SH-SY5Y (cell line): ENCODE data around the gene EMD.

ENCODE experiments used
- GATA2 ChIP-seq: IDR thresholded peaks from 2 replicates; pipeline ENCODE4 v1.6.1; 2011; ENCODE audit warnings: mild to moderate bottlenecking, low read depth, low read length
- GATA3 ChIP-seq: IDR thresholded peaks from 2 replicates; pipeline ENCODE4 v1.6.1; 2011; ENCODE audit warnings: low read depth, mild to moderate bottlenecking, low read length, moderate library complexity

EMD gene

DNA sequence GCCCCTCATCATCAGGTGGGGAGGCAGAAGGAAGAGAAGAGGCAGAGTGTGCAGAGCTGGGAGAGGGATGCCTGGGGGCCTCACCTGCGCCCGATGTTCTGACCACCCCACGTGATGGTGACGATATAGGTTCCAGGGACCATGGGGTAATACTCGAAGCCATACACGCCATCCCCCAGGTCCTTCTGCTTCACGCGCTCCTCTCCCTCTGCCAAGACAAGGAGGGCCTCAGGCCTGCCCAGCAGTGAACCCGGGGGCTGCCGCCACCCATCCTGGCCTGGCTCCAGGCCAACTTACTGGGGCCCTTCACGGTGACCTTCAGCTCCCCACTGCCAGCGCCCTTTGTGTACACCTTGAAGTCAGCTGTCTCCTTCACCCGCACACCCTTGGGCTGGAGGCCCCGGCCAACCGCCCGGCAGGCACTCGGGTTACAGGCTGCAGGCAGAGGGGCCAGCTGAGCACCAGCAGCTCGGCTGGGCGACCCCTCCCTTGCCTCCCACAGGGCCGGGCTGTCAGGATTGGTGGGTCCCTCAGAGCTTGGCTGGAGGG lies 14.0 kb upstream of the EMD start:
- no peak for TF ChIP-seq GATA2
- TF ChIP-seq GATA3: no peak

DNA sequence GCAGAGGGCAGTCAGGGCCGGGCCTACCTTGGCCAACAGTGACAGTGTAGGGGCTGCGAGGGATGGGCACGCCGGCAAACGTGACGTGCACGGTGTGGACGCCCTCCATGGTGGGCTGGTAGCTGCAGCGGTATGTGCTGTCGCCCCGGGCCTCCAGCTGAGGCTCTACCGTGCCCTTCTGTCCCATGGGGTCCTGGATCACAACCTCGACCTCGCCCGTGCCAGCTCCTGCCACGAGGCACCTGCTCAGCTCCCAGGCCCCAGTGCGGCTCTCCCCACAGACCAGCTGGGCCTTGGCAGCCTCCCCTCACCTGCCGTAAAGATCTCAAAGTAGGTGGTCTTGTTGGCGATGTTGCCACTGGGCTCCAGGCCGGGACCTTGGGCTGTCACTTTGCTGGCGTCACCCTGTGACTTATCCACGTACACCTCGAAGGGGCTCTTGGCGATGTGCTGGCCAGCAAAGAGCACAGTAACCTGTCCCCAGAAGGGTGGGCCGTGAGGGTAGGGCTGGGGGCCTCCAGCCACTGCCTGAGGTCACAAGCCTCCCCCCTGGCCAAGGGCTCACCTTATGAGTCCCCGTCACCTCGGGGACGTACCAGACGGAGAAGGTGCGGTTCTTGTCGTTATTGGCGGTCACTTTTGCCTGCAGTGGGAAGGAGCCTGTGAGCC lies 13.0 kb upstream of the EMD start:
- no peak for TF ChIP-seq GATA2
- no peak for TF ChIP-seq GATA3

DNA sequence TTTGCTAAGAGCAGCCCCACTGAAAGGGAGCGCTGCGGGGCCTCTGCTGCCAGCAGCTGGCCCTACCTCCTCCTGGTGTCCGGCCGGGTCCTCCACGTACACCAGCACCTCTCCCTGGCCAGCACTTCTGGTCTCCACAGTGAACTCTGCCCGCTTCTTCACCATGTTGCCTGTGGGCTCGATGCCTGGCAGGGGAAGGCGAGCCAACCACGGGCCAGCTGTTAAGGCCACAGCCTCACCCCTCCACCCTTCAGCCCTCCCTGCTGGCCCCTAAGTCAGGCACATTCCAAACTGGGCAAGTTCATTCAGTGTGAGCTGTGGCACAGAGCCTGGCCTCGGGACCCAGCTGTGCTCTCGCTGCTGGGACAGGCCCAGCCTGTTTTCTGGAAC lies 12.4 kb upstream of the EMD start:
- no peak for TF ChIP-seq GATA3
- no peak for TF ChIP-seq GATA2

DNA sequence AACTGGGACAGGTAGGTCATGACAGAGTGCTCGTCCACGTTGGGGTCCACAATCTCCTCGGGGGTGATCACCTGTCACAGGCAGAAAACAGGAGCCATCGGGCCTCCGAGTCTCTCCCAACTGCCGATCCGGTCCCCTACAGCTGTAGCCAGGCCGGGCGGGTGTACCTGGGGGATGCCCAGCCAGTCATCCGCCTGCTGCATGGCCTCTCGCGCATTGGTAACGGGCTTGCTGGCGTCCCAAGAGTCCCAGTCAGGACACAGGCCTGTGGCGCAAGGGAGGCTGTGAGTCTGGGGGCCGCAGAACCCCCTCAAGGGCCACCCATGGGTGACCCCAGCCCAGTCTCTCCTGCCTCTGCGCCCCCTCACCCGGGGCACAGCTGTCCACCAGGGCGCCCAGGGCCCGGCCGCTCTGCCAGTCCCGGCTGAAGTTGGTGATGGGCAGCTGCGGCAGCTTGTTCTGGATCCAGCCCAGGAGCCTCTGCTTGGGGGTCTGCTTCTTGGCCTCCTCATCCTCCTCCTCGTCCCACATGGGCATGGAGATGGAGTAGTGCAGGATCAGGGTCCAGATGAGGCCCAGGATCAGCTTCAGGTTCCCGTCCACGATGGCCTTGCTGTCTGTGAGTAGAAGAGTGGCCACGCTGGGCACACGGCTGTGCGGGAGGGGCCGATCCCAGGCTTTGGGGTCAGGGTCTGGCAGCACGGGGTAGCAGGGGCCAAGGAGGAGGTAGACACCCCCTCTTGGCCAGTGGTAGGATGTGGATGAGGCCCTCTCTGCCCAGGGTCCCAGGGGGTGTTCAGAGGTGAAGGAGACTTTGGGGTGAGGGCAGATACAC lies 11.4 kb upstream of the EMD start:
- TF ChIP-seq GATA3 (no peak), GATA2 (no peak)

DNA sequence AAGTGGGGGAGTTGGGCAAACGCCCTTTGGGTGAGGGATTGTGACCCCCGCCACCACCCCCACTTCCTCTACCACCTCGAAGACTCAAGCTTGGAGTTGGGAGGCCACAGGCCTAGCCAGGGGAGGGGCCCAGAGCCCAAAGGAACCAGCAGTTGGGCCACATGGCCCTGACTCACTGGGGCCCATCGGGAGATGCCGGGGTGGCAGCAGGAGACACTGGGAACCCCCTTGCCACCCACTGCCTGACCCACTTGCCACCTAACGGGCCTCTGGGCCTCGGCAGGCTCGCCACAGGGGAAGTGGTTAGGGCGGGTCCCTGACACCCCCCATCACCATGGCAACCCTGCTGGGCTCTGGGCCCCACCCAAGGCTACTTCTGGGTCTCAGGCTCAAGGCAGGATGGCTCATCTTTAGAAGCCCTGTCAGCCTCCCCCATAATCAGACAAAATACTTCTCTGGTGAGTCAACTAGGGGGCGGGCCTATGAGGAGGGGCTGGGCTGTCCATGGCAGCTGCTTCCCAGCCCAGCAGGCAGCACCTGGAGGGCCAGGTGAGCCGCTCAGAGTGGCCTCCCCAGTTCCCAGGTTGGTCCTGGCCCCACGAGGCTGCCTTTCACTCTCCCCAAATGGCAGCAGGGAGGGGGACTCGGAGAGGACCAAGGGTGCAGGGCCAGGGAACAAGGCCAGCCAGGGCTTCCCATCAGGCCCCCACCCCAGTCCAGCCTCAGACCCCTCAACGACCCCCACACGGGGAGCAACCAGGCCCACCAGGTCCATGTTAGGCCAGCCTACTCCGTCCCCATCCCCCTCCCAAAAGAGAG lies 10.3 kb upstream of the EMD start:
- TF ChIP-seq GATA2 (no peak), GATA3 (no peak)

DNA sequence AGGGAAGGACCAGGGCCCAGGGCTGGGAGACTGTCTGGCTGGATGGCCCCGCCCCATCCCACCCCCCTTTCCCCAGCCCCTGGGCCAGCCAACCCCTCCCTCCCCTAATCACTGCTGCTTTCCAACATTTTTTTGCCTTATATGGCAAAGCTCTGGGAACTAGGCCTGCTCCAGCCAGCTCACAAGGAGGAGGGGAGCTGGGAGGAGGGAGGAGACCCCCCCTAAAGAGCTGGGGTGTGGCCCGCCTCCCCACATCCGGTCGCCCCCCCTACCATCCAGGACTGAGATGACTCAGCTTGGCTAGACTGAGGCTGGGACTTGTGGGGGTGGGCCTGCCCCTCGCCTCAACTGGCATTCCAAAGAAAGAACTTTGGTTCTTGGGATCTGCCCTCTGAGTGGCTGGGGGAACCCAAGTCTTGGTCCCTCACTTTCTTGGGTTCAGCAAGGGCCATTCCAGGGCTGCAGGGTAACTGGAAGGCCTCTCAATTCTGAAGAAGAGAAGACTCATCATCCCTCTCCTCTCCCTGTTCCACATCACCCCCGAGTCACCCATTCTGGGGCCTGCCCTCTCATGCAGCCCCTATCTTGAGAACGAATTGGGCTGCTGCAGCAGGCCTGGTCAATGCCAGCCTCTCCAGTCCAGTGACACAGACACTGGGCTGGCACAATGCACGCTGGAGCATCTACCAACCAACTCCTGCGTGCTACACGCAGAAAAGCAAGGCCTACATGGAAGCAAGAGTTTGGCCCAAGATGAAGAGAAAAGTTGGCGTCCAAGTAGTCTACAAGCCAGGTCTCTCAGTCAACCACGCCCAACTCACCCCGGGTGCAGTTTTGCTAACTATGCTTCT lies 9.4 kb upstream of the EMD start:
- TF ChIP-seq GATA2: no peak
- TF ChIP-seq GATA3: no peak

DNA sequence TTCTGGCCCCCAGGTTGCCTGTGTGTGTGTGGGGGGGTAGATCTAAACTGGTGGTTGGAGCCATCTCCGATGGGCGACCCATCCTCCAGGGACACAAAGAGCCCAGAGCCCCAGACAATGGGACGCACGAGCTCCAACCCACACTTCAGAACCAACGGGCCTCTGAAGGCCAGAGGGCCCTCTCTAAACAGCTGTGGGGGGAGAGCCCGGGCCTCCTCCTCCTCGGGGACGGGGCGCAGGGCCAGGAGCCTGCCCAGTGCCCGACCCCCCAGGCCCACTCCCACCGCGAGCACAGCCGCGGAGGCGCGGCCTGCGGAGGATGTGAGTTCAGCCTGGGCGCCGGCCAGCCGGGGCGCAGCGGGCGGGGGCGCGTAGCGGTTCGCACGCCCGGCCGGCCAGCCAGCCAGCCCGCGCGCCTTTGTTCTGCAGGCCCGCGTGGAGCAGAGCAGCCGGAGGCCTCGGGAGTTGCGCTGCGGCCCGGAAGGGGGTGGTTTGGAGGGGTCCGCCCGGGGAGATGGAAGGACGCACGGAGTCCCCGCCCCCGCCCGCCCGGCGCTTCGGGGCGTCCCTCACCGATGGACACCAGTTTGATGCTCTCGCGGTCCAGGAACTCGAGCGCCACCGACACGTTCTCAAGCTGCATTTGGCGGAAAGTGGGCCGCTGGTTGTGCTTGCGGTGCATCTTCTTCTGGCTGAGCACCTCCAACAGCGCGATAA lies 8.6 kb upstream of the EMD start:
- TF ChIP-seq GATA2: no peak
- TF ChIP-seq GATA3: no peak

DNA sequence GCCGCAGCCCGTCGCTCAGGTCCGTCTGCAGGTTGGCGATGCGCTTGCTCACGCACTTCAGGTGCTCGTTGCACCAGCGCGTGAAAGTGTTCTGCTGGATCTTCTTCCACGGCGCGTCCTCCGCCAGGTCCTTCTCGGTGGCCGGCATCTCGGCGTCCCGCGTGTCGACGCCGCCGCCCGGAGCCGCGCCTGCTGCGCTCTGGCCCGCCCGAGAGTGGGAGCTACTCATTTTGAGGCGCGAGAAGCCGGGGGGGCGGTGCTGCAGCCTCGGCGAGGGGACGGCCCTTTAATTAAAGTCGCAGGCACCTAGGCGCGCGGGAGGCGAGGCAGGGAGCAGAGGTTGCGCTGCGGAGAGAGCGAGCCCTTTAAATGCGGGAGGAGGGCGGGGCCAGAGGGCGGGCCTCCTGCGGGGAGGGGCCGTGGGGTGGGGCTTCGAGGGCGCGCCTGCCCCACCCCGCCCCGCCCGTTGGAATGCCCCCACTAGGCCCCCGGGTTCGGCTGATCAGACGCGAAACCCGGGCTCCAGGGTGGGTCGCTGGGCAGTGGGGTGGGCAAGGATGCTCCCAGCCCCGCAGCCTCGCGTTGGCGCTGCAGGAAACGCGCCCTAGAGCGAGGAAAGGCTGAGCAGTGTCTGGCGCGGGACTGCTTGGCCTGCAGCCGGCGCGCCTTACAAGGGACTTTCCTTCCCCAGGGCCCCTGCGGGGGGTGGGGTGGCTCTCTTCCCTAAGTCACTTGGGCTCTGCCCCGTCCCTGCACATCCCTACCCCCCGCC lies 7.9 kb upstream of the EMD start:
- TF ChIP-seq GATA2 (no peak), GATA3 (no peak)

DNA sequence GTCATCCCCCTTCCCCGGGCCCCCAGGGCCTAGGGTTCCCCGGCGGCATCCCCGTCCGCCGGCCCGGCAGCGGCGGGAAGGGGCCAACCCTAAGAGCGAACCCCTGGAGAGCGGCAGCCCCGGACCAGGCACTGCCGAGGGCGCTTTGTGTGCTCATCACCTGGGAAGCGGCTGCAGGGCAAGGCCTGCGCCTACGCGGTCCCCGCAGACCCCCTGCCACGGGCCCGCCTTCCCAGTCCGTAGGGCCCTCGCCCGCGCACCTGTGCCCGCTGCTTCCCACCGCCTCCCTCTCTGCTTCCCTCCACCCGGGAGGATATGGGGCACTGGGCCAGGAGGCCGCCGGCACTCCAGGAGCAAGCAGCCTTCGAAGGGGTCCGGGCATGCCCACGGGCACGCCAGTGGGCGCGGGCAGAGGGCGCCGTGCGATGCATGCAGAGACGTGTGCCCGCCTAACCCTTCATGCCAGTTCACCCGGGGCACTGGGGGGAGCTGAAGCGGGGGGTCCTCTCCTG lies 7.2 kb upstream of the EMD start:
- TF ChIP-seq GATA2 (no peak), GATA3 (no peak)

DNA sequence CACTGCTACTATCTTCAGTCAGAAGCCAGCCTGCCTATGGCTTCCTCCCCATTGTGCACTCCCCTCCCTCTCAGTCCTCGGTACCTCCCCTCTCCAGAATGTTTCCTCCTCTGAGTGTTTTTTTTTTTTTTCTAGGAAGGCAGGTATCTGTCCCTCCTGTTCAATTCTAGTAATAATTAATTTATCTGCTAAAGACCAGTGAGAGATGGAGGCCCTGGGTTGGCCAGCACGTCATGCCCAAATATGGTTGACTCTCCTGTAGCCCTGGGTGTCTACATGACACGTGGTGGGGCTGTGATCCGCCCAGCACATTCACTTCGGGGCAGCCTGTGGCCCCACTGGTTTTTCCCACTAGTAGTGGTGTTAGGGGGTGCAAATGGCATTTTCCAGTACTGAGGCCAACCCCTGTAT lies 6.5 kb upstream of the EMD start:
- TF ChIP-seq GATA2 (no peak), GATA3 (no peak)

DNA sequence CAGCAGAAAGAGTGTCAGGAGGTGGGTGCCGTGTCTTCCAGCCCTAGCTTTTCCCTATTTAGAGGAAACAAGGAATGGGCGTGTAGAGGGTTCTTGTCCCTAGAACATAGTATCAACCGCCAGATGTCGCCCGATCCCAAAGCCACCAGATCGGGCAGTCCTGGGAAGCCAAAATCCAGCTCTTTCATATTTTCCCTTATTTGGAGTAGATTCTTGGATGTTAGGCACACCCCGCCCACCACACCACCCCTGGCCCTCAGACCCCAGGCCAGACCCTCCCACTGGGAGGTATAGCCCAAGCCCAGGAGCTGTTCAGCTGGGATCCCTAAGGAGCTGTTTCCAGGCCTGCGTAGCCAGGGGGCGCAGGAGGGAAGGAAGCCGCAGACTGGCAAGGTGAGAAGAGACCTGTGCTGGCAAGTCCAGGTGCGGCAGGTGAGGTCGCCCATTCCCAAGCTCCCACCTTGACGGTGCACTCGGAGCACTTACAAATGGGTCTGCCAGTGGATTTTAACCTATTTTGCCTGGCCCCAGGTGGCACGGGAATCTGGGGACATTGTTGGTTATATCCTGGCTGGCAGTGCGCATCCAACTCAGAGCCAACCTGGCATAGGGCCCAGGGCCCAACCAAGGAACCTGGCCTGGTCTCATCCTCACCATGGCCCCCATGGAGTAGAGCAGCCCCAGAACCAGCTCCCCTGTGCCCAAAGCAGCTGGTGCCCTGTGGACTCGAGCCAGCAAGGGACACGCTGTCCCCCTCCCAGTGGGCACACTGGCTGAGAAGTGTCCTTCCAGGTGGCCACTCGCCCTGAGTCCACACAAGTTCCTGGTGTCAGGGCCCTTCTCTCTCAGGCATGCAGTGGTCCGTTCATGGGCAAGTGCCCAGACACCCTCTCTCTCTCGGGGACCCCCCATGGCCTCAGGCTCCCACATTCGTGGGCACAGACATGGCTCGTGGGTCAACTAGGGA lies 5.5 kb upstream of the EMD start:
- TF ChIP-seq GATA2 (no peak), GATA3 (no peak)
